Measurements from ENCODE around the gene KCNJ16.

The KCNJ16 gene

GRCh38 chr17:70134777-70135176 lies 59.8 kb downstream of the KCNJ16 start:
- no peak for DNase-seq (ENCODE audit: insufficient read length)
- TF ChIP-seq POLR2A (IDR thresholded peaks at IDR 0.05; ENCODE audit: low read depth, low read length) (no peak), POLR2AphosphoS5 (IDR thresholded peaks at IDR 0.05; ENCODE audit: low read depth, low read length) (no peak), TAF1 (IDR thresholded peaks at IDR 0.05; ENCODE audit: borderline replicate concordance, low read depth, low read length) (no peak)
- FAIRE-seq: no peak

- DNase-seq (ENCODE audit: insufficient read length) (no peak), FAIRE-seq (peak; percentile 50)
- TF ChIP-seq POLR2AphosphoS5 (IDR thresholded peaks at IDR 0.05; ENCODE audit: low read depth, low read length) (no peak), POLR2A (IDR thresholded peaks at IDR 0.05; ENCODE audit: low read depth, low read length) (no peak), TAF1 (IDR thresholded peaks at IDR 0.05; ENCODE audit: borderline replicate concordance, low read depth, low read length) (no peak)
These were observed 61.1 kb downstream of the KCNJ16 start for GRCh38 chr17:70136131-70136530.

- FAIRE-seq: peak; percentile 88
- no peak for TF ChIP-seq POLR2AphosphoS5 (IDR thresholded peaks at IDR 0.05; ENCODE audit: low read depth, low read length)
- TF ChIP-seq POLR2A (IDR thresholded peaks at IDR 0.05; ENCODE audit: low read depth, low read length): no peak
- DNase-seq (ENCODE audit: insufficient read length): peak; percentile 28
These were observed 62.6 kb downstream of the KCNJ16 start for GRCh38 chr17:70137451-70138230.

- TF ChIP-seq POLR2AphosphoS5 (IDR thresholded peaks at IDR 0.05; ENCODE audit: low read depth, low read length) (no peak), TAF1 (IDR thresholded peaks at IDR 0.05; ENCODE audit: borderline replicate concordance, low read depth, low read length) (no peak), POLR2A (IDR thresholded peaks at IDR 0.05; ENCODE audit: low read depth, low read length) (no peak)
- FAIRE-seq: no peak
- DNase-seq (ENCODE audit: insufficient read length): no peak
These were observed 63.4 kb downstream of the KCNJ16 start for GRCh38 chr17:70138291-70138865.

GRCh38 chr17:70139449-70139993 lies 64.5 kb downstream of the KCNJ16 start:
- TF ChIP-seq POLR2AphosphoS5 (IDR thresholded peaks at IDR 0.05; ENCODE audit: low read depth, low read length) (no peak), POLR2A (IDR thresholded peaks at IDR 0.05; ENCODE audit: low read depth, low read length) (no peak), TAF1 (IDR thresholded peaks at IDR 0.05; ENCODE audit: borderline replicate concordance, low read depth, low read length) (no peak)
- DNase-seq (ENCODE audit: insufficient read length) (no peak), FAIRE-seq (no peak)

GRCh38 chr17:70144260-70144846 lies 69.3 kb downstream of the KCNJ16 start:
- no peak for TF ChIP-seq POLR2A (IDR thresholded peaks at IDR 0.05; ENCODE audit: low read depth, low read length)
- TF ChIP-seq POLR2AphosphoS5 (IDR thresholded peaks at IDR 0.05; ENCODE audit: low read depth, low read length): no peak
- no peak for TF ChIP-seq TAF1 (IDR thresholded peaks at IDR 0.05; ENCODE audit: borderline replicate concordance, low read depth, low read length)
- DNase-seq (ENCODE audit: insufficient read length) (no peak), FAIRE-seq (no peak)

- TF ChIP-seq TAF1 (IDR thresholded peaks at IDR 0.05; ENCODE audit: borderline replicate concordance, low read depth, low read length) (no peak), POLR2A (IDR thresholded peaks at IDR 0.05; ENCODE audit: low read depth, low read length) (no peak), POLR2AphosphoS5 (IDR thresholded peaks at IDR 0.05; ENCODE audit: low read depth, low read length) (no peak)
- no peak for DNase-seq (ENCODE audit: insufficient read length)
- FAIRE-seq: no peak
These were observed 78.2 kb downstream of the KCNJ16 start for GRCh38 chr17:70153210-70153609.

GRCh38 chr17:70157151-70157550 lies 82.1 kb downstream of the KCNJ16 start:
- DNase-seq (ENCODE audit: insufficient read length): no peak
- FAIRE-seq: no peak
- TF ChIP-seq POLR2A (IDR thresholded peaks at IDR 0.05; ENCODE audit: low read depth, low read length): no peak
- no peak for TF ChIP-seq TAF1 (IDR thresholded peaks at IDR 0.05; ENCODE audit: borderline replicate concordance, low read depth, low read length)
- no peak for TF ChIP-seq POLR2AphosphoS5 (IDR thresholded peaks at IDR 0.05; ENCODE audit: low read depth, low read length)

- FAIRE-seq (no peak), DNase-seq (ENCODE audit: insufficient read length) (no peak)
- TF ChIP-seq POLR2A (IDR thresholded peaks at IDR 0.05; ENCODE audit: low read depth, low read length): no peak
- TF ChIP-seq POLR2AphosphoS5 (IDR thresholded peaks at IDR 0.05; ENCODE audit: low read depth, low read length): no peak
- TF ChIP-seq TAF1 (IDR thresholded peaks at IDR 0.05; ENCODE audit: borderline replicate concordance, low read depth, low read length): no peak
These were observed 83.2 kb downstream of the KCNJ16 start for GRCh38 chr17:70158180-70158579.

GRCh38 chr17:70158591-70158990 lies 83.6 kb downstream of the KCNJ16 start:
- TF ChIP-seq TAF1 (IDR thresholded peaks at IDR 0.05; ENCODE audit: borderline replicate concordance, low read depth, low read length): no peak
- TF ChIP-seq POLR2AphosphoS5 (IDR thresholded peaks at IDR 0.05; ENCODE audit: low read depth, low read length): no peak
- TF ChIP-seq POLR2A (IDR thresholded peaks at IDR 0.05; ENCODE audit: low read depth, low read length): no peak
- DNase-seq (ENCODE audit: insufficient read length) (no peak), FAIRE-seq (no peak)

- TF ChIP-seq POLR2AphosphoS5 (IDR thresholded peaks at IDR 0.05; ENCODE audit: low read depth, low read length): no peak
- TF ChIP-seq POLR2A (IDR thresholded peaks at IDR 0.05; ENCODE audit: low read depth, low read length): no peak
- no peak for TF ChIP-seq TAF1 (IDR thresholded peaks at IDR 0.05; ENCODE audit: borderline replicate concordance, low read depth, low read length)
- no peak for DNase-seq (ENCODE audit: insufficient read length)
These were observed 85.0 kb downstream of the KCNJ16 start for GRCh38 chr17:70159980-70160379.

More at GRCh38 chr17:70159980-70160379, 85.0 kb downstream of the KCNJ16 start:
- FAIRE-seq: no peak
